ENCODE measurements around the gene UBE2O.

The UBE2O gene

GRCh38 chr17:76467366-76467765, 14.4 kb upstream of the UBE2O start, which contains the start of gene AANAT:
Gene AANAT, plus strand, starts transcription at chr17:76467603. Its CDS starts 1,144 bp downstream, at chr17:76468747.
- no peak within 1 kb of the TSS for H2AFZ ChIP-seq (ENCODE audit: low read length)

GRCh38 chr17:76466775-76467130, 13.8 kb upstream of the UBE2O start:
- Histone ChIP-seq H3K27ac (ENCODE audit: low read length) (no peak overlapping the region), H3K36me3 (replicated peaks; ENCODE audit: insufficient read depth, low read length) (no peaks in the 10 kb centered on the region), H4K20me1 (ENCODE audit: insufficient read depth, low read length) (no peaks in the 10 kb centered on the region), H3K9me3 (replicated peaks; ENCODE audit: insufficient read depth, low read length) (no peaks in the 10 kb centered on the region), H3K9ac (ENCODE audit: low read length) (no peak overlapping the region), H3K4me1 (ENCODE audit: low read length) (peaks cover 23% of the 10 kb centered on the region), H3K9me2 (replicated peaks; ENCODE audit: insufficient read depth, low read length) (no peaks in the 10 kb centered on the region), H3K79me2 (ENCODE audit: low read length) (no peaks in the 10 kb centered on the region), H3F3A (ENCODE audit: insufficient read depth, low read length) (no peaks in the 10 kb centered on the region), H3K4me3 (ENCODE audit: low read length) (no peak overlapping the region), H2AFZ (ENCODE audit: low read length) (no peak overlapping the region), H3K27me3 (replicated peaks; ENCODE audit: insufficient read depth, low read length) (0 out of 2 replicates have a peak, but pooled peaks cover 6% of the 10 kb centered on the region), H3K4me2 (ENCODE audit: low read depth, low read length) (no peak overlapping the region)
- no peak for DNase-seq
- TF ChIP-seq CTCF (IDR thresholded peaks at IDR 0.05; ENCODE audit: low read length), result no peak
- no peak for TF ChIP-seq EZH2 (optimal IDR thresholded peaks at IDR 0.05; ENCODE audit: low read depth, low read length)
- TF ChIP-seq EZH2phosphoT487 (IDR thresholded peaks at IDR 0.05; ENCODE audit: low read length), result no peak

More at GRCh38 chr17:76467366-76467765, 14.4 kb upstream of the UBE2O start, which contains the start of gene AANAT:
- TF ChIP-seq EZH2 (optimal IDR thresholded peaks at IDR 0.05; ENCODE audit: low read depth, low read length), result no peak
- no peak for TF ChIP-seq CTCF (IDR thresholded peaks at IDR 0.05; ENCODE audit: low read length)
- TF ChIP-seq EZH2phosphoT487 (IDR thresholded peaks at IDR 0.05; ENCODE audit: low read length), result no peak
- Histone ChIP-seq H3K4me1 (ENCODE audit: low read length) (peaks cover 17% of the 10 kb centered on the region), H3F3A (ENCODE audit: insufficient read depth, low read length) (no peaks in the 10 kb centered on the region), H3K9ac (ENCODE audit: low read length) (no peak within 1 kb of the TSS), H3K4me2 (ENCODE audit: low read depth, low read length) (no peak within 1 kb of the TSS), H4K20me1 (ENCODE audit: insufficient read depth, low read length) (no peaks in the 10 kb centered on the region), H3K79me2 (ENCODE audit: low read length) (no peaks in the 10 kb centered on the region), H3K9me3 (replicated peaks; ENCODE audit: insufficient read depth, low read length) (no peaks in the 10 kb centered on the region), H3K9me2 (replicated peaks; ENCODE audit: insufficient read depth, low read length) (no peaks in the 10 kb centered on the region), H3K27ac (ENCODE audit: low read length) (no peak within 1 kb of the TSS), H3K4me3 (ENCODE audit: low read length) (no peak within 1 kb of the TSS), H3K36me3 (replicated peaks; ENCODE audit: insufficient read depth, low read length) (0 out of 2 replicates have a peak, but pooled peaks cover under 1% of the 10 kb centered on the region), H3K27me3 (replicated peaks; ENCODE audit: insufficient read depth, low read length) (no peaks in the 10 kb centered on the region)
- DNase-seq, result no peak

GRCh38 chr17:76462556-76463290, 9.8 kb upstream of the UBE2O start:
- Histone ChIP-seq H3K4me3 (ENCODE audit: low read length) (no peak overlapping the region), H3F3A (ENCODE audit: insufficient read depth, low read length) (no peaks in the 10 kb centered on the region), H4K20me1 (ENCODE audit: insufficient read depth, low read length) (no peaks in the 10 kb centered on the region), H3K36me3 (replicated peaks; ENCODE audit: insufficient read depth, low read length) (no peaks in the 10 kb centered on the region), H3K9ac (ENCODE audit: low read length) (no peak overlapping the region), H3K27me3 (replicated peaks; ENCODE audit: insufficient read depth, low read length) (0 out of 2 replicates have a peak, but pooled peaks cover 6% of the 10 kb centered on the region), H3K4me2 (ENCODE audit: low read depth, low read length) (peak overlapping the region; percentile 11; the same call in 1 of the 2 replicates), H3K9me3 (replicated peaks; ENCODE audit: insufficient read depth, low read length) (no peaks in the 10 kb centered on the region), H2AFZ (ENCODE audit: low read length) (no peak overlapping the region), H3K4me1 (ENCODE audit: low read length) (peaks cover 23% of the 10 kb centered on the region), H3K27ac (ENCODE audit: low read length) (no peak overlapping the region), H3K9me2 (replicated peaks; ENCODE audit: insufficient read depth, low read length) (no peaks in the 10 kb centered on the region), H3K79me2 (ENCODE audit: low read length) (no peaks in the 10 kb centered on the region)
- TF ChIP-seq CTCF (IDR thresholded peaks at IDR 0.05; ENCODE audit: low read length) (no peak), EZH2 (optimal IDR thresholded peaks at IDR 0.05; ENCODE audit: low read depth, low read length) (no peak), EZH2phosphoT487 (IDR thresholded peaks at IDR 0.05; ENCODE audit: low read length) (no peak)
- peak; percentile 42 for DNase-seq

Data from MM.1S (cell line).